HG03558 (cell line): ENCODE measurements around the gene FMN1.
"Not testable (repeated sequence)": the region's sequence is repeated elsewhere in the genome, so short reads cannot be mapped to it uniquely, and the experiment has no call there.

Source experiments
- ATAC-seq: cut with Tn5 transposase; IDR thresholded peaks from one replicate; pipeline ENCODE4 v1.9.1; 2021; ENCODE audit warnings: moderate number of reproducible peaks; ENCODE audit not compliant: unreplicated experiment; ENCODE audit errors: extremely low read depth

The FMN1 gene

DNA sequence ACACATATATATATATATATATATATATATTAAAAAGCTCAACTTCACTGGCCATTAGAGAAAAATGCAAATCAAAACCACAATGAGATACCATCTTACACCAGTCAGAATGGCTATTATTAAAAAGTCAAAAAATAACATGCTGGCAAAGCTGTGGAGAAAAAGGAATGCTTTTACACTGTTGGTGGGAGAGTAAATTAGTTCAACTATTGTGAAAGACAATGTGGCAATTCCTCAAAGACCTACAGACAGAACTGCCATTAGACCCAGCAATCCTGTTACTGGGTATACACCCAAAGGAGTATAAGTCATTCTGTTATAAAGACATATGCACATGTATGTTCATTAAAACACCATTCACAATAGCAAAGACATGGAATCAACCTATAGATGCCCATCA lies 244.5 kb downstream of the FMN1 start:
- ATAC-seq, result not testable (repeated sequence)

- ATAC-seq, result no peak
Observed at GRCh38 chr15:32946210-32946609, 248.3 kb downstream of the FMN1 start.

- no peak for ATAC-seq
Observed at GRCh38 chr15:32944431-32944830, 250.1 kb downstream of the FMN1 start.

DNA sequence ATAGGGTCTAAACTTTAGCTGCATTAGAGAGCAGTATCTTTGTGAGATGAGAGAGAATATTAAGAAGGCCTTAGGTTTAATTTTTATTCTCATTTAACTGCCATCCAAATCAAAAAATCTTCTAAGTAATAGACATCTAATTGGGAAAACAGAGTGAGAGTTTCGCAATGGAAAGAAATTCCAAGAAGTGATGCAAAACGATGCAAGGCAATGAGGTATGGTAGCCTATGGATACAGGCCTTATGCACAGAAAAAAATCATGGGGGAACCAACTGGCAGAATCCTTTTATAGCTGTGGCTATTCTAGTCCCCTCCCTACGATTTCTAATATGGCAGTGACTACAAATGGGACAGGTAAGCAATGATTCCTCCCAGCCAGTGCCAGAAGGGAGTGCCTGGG lies 250.8 kb downstream of the FMN1 start:
- ATAC-seq, result no peak

- ATAC-seq, result no peak
Observed at GRCh38 chr15:32942401-32942841, 252.1 kb downstream of the FMN1 start.

DNA sequence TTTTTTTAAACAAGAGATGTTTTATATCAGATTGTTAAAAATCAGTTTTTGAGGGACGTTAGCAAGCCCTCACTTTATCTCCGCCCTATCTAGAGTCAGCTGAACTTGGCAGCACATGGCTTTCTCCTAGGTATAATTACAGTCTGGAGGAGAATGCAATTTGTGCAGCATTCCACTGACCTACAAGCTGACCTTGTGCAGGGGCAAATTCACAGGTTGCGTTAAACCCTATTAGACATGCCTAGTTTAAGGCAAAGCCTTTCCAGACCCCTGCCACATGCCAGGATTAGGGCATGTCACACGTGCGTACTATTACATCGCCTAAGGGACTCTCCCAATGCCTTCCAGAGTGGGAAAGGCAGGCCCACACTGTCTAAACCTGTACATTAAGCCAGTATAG lies 252.7 kb downstream of the FMN1 start:
- no peak for ATAC-seq

DNA sequence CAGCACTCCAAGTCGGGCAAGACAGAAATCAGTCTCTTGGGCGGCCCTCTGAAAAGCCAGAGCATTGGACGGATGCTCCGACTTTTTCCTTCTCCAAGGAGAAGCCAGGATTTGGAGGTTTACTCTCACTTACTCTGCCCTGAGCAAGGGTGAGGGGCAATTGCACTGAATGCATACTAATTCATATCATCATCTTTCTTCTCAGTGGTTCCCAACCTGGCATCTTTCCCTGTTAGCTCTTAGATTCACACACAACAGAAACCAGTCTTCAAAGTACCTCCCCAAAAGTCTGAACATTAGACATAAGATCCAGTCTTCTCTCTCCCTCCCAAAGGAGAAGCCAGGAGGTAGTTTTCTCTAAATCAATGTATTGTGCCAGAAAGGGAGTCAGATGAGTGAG lies 257.5 kb downstream of the FMN1 start:
- no peak for ATAC-seq

- ATAC-seq, result no peak
Observed at GRCh38 chr15:32936283-32936918, 258.1 kb downstream of the FMN1 start.

DNA sequence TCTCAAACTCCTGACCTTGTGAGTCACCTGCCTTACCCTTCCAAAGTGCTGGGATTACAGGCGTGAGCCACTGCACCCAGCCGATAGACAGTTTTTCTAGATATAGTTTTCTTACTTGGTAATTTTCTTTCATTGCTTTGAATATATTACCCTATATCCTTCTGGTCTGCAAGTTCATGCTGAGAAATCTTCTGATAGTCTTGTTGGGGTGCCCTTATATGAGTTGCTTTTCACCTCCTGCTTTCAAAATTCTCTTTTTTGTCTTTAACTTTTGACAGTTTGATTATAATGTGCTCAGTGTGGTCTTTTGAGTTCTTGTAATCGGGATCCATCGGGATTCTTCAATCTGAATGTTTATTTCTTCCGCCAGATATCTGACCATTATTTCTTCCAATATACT lies 259.4 kb downstream of the FMN1 start:
- no peak for ATAC-seq

- no peak for ATAC-seq
Observed at GRCh38 chr15:32933236-32933635, 261.3 kb downstream of the FMN1 start.

GRCh38 chr15:32928876-32929275 lies 265.6 kb downstream of the FMN1 start:
- ATAC-seq, result no peak

- ATAC-seq, result no peak
Observed at GRCh38 chr15:32927124-32927523, 267.4 kb downstream of the FMN1 start.

GRCh38 chr15:32923176-32923575 lies 271.3 kb downstream of the FMN1 start:
- no peak for ATAC-seq

DNA sequence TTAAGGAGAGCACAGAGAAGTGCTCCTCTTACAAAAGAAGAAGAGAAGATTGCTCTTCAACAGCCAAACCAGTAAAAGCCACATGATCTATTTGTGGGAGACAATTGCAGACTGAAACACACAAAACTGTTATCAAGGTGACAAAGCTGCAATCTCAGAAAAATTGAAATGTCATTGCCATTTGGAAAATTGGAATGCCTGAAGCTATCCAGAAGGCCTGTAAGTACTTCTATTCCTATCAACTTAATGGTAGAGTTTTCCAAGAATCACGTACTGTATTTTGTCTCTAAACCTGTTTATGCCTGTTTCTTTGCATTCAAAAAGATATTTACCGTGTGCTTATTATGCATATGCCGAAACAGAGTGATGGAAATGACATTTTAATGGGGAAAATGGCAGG lies 272.0 kb downstream of the FMN1 start:
- no peak for ATAC-seq

- ATAC-seq, result no peak
Observed at GRCh38 chr15:32919749-32920414, 274.6 kb downstream of the FMN1 start.

DNA sequence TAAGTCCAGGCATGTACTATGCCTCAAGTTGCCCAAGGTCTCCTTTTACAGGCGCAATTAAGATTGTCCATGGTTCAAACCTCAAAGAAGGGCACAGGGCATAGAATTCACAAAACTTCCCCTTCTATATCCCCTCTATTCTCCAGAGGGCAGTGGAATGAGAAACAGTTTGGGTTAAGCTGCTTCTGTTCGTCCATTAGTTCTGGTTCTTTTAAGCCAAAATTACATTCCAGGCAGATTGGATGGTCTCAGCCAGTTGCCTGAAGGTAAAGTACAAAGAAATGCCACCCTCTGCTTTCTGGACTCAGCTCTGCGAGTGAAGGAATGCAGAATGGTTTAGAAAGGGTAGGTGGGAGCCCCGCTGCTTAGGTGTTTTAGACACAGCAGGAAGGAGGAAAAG lies 276.0 kb downstream of the FMN1 start:
- no peak for ATAC-seq

DNA sequence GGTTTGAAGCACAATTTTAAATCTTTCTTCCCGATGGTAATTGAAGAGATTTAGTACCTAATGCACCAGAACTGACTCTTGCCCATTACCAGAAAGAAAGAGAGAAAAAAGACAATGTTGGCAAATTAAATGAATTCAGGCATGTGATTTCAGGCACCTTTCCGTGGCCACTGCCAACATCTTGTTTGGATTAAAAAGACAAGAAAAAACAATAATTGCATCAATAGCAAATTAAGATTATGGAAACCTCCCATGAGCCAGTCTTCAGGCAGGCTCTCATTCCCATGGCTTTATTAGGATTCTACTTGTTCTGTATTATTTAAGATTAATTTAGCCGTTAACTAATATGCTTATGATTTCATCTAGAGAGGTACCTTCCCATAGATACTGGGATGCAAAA lies 283.7 kb downstream of the FMN1 start:
- ATAC-seq, result no peak

- no peak for ATAC-seq
Observed at GRCh38 chr15:32909431-32909830, 285.1 kb downstream of the FMN1 start.

GRCh38 chr15:32908872-32909271 lies 285.6 kb downstream of the FMN1 start:
- ATAC-seq, result no peak

GRCh38 chr15:32908135-32908801 lies 286.2 kb downstream of the FMN1 start:
- ATAC-seq, result peak; percentile 80

DNA sequence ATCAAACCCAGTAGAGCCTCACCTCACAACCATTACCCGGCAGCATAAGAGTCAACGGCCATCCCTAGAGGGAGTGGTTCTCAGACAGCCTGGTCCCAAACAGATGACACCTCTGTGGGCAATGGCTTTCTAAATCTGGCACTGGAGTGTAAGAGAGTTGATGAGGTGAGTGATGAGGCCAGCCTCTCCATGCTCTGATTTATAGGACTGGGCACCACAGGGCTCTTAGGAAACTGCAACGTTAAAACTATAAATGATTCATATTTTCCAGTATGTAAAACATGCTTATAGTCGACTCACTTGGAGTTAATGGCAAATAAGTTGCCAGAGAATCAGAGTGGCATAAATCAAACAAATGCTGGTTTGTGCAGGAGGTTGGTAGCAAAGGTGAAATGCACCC lies 289.0 kb downstream of the FMN1 start:
- ATAC-seq, result no peak

- no peak for ATAC-seq
Observed at GRCh38 chr15:32904448-32904847, 290.1 kb downstream of the FMN1 start.
